A549 (cell line): Measurements from ENCODE around the gene AHCTF1. TPM values are rescaled to one million over a fixed set of nuclear protein-coding genes. Genes with fewer than 3 reads are reported as not detected.
"Not testable (repeated sequence)": the region's sequence is repeated elsewhere in the genome, so short reads cannot be mapped to it uniquely, and the experiment has no call there.

Source experiments
- ATAC-seq, 2 experiments: fragments of 200-7000 bp in 1 of 2; fragments of >200 bp in 1 of 2; cut with Nextera tagmentation in 1 of 2; cut with Tn5 transposase in 1 of 2; 3 replicates each; pipeline versions ENCODE4 v1.8.0 to v1.9.1; 2018 to 2020; ENCODE audit warnings: mild to moderate bottlenecking in 1 of 2, moderate library complexity in 1 of 2
- CTCF ChIA-PET: fragments of 300-600 bp; sonication (Branson Sonifier 250); formaldehyde crosslinking; extraction: SDS; loops from one replicate; lab custom pipeline; 2021; ENCODE audit warnings: antibody characterized with exemption, inconsistent platforms; lab: Yijun Ruan, JAX
- POLR2A ChIA-PET: fragments of 350-600 bp; formaldehyde crosslinking; extraction: SDS; loops from one replicate; lab custom pipeline; 2021; ENCODE audit warnings: antibody characterized with exemption, inconsistent platforms; lab: Yijun Ruan, JAX
- DNase-seq, 2 experiments: peaks; one replicate each; pipeline versions ENCODE4 v3.0.0 to v3.0.0-alpha.2; 2011 to 2016; ENCODE audit warnings: low read depth in 1 of 2, low spot score in 1 of 2
- FAIRE-seq: peaks from 2 replicates; lab custom pipeline; 2011; peaks lifted over from hg19 to GRCh38; lab: Jason Lieb, UNC
- H3K27ac ChIP-seq, 2 experiments: fragments of >200 bp; sonication (Bioruptor Twin); formaldehyde crosslinking; 3 replicates each; pipeline ENCODE4 v1.5.1; 2016 to 2017
- H3K4me1 ChIP-seq: fragments of >200 bp; sonication (Bioruptor Twin); formaldehyde crosslinking; 3 replicates; pipeline ENCODE4 v1.6.1; 2016
- H3K4me2 ChIP-seq: fragments of >200 bp; sonication (Bioruptor Twin); formaldehyde crosslinking; 3 replicates; pipeline ENCODE4 v1.6.1; 2016
- H3K4me3 ChIP-seq: fragments of >200 bp; sonication (Bioruptor Twin); formaldehyde crosslinking; 3 replicates; pipeline ENCODE4 v1.5.1; 2016
- H3K9me3 ChIP-seq: fragments of >200 bp; sonication (Bioruptor Twin); formaldehyde crosslinking; 3 replicates; pipeline ENCODE4 v1.6.1; 2016
- BCL3 ChIP-seq: fragments of >200 bp; sonication (Bioruptor Twin); formaldehyde crosslinking; IDR thresholded peaks from 3 replicates; pipeline ENCODE4 v1.6.1; 2016
- CBX2 ChIP-seq: fragments of 200-600 bp; sonication (generic); IDR thresholded peaks from 2 replicates; pipeline ENCODE4 v1.6.1; 2016; ENCODE audit warnings: low read depth, mild to moderate bottlenecking, borderline replicate concordance
- CBX8 ChIP-seq: fragments of 200-600 bp; sonication (generic); IDR thresholded peaks from 2 replicates; pipeline ENCODE4 v1.6.1; 2016
- CTCF ChIP-seq: fragments of >200 bp; sonication (Bioruptor Twin); formaldehyde crosslinking; IDR thresholded peaks from 3 replicates; pipeline ENCODE4 v1.5.1; 2016
- EHMT2 ChIP-seq: fragments of 200-600 bp; sonication (generic); IDR thresholded peaks from 2 replicates; pipeline ENCODE4 v1.6.1; 2016; ENCODE audit warnings: antibody characterized with exemption, low read depth, mild to moderate bottlenecking, moderate library complexity
- ESRRA ChIP-seq: fragments of 150-350 bp; IDR thresholded peaks from 2 replicates; pipeline ENCODE4 v1.6.1; 2014; ENCODE audit warnings: mild to moderate bottlenecking, low read length, borderline replicate concordance
- FOSL2 ChIP-seq, 2 experiments: fragments of 450-650 bp in 1 of 2; fragments of >200 bp in 1 of 2; sonication (Bioruptor Twin) in 1 of 2; formaldehyde crosslinking; IDR thresholded peaks; 2 replicates each; pipeline versions ENCODE4 v1.5.0 to v1.6.1; 2016 to 2020; ENCODE audit warnings: mild to moderate bottlenecking in 1 of 2, moderate library complexity in 1 of 2
- FOXS1 ChIP-seq: fragments of 250-450 bp; sonication (Bioruptor Pico); IDR thresholded peaks from 2 replicates; pipeline ENCODE4 v1.5.0; 2020; ENCODE audit warnings: mild to moderate bottlenecking, moderate library complexity
- GATA3 ChIP-seq: IDR thresholded peaks from 2 replicates; pipeline ENCODE4 v1.6.1; 2012; ENCODE audit warnings: borderline replicate concordance
- JUNB ChIP-seq: fragments of >200 bp; sonication (Bioruptor Twin); formaldehyde crosslinking; IDR thresholded peaks from 2 replicates; pipeline ENCODE4 v1.6.1; 2016
- KDM1A ChIP-seq: fragments of 200-600 bp; sonication (generic); IDR thresholded peaks from 2 replicates; pipeline ENCODE4 v1.6.1; 2016; ENCODE audit warnings: low read depth, mild to moderate bottlenecking
- NFE2L2 ChIP-seq: fragments of 150-350 bp; conservative IDR thresholded peaks from 2 replicates; pipeline ENCODE4 v1.6.1; 2014; ENCODE audit warnings: low read length
- NR3C1 ChIP-seq: fragments of >200 bp; sonication (Bioruptor Twin); formaldehyde crosslinking; IDR thresholded peaks from 3 replicates; pipeline ENCODE4 v1.6.1; 2017
- RAD21 ChIP-seq, 2 experiments: fragments of >200 bp in 1 of 2; sonication (Bioruptor Twin) in 1 of 2; formaldehyde crosslinking in 1 of 2; IDR thresholded peaks in 1 of 2; conservative IDR thresholded peaks in 1 of 2; 2 replicates in 1 of 2; 3 replicates in 1 of 2; pipeline ENCODE4 v1.6.1; 2012 to 2018; ENCODE audit warnings: inconsistent platforms in 1 of 2
- REST ChIP-seq: fragments of 200-600 bp; sonication (generic); IDR thresholded peaks from 2 replicates; pipeline ENCODE4 v1.6.1; 2016; ENCODE audit warnings: antibody characterized with exemption, mild to moderate bottlenecking, moderate library complexity
- RFX5 ChIP-seq: fragments of 450-650 bp; IDR thresholded peaks from 2 replicates; pipeline ENCODE4 v1.7.1; 2014; ENCODE audit warnings: antibody characterized with exemption, mild to moderate bottlenecking, moderate library complexity
- SMC3 ChIP-seq: fragments of >200 bp; sonication (Bioruptor Twin); formaldehyde crosslinking; IDR thresholded peaks from 3 replicates; pipeline ENCODE4 v1.6.1; 2018; ENCODE audit warnings: inconsistent platforms
- TP53 ChIP-seq: fragments of 250-450 bp; sonication (Bioruptor Pico); IDR thresholded peaks from 2 replicates; pipeline ENCODE4 v1.5.0; 2021; ENCODE audit warnings: mild to moderate bottlenecking, moderate library complexity
- ZFP36 ChIP-seq: fragments of 450-650 bp; IDR thresholded peaks from 2 replicates; pipeline ENCODE4 v1.6.1; 2014; ENCODE audit warnings: borderline replicate concordance; ENCODE audit not compliant: partially characterized antibody
- WGBS: methylation state at CpG from one replicate; pipeline ENCODE4 v1.1.6; 2017; ENCODE audit errors: missing lambda C conversion rate; 5-methylcytosine and 5-hydroxymethylcytosine counted together
- polyA plus RNA-seq, 4 experiments: library from polyadenylated mRNA; depleted of rRNA in 3 of 4; stranded (reverse); fragments of >200 nt; fragmentation: RNase III in 1 of 4; extraction: RNeasy Plus Mini Kit Qiagen cat#74134 plus additional on column Dnase treatment in 1 of 4; gene quantifications; 2 replicates in 3 of 4; 3 replicates in 1 of 4; pipeline ENCODE4 v1.2.3, GENCODE V29; 2011 to 2017

The AHCTF1 gene
- polyA plus RNA-seq, 2 of the 4 experiments (the other 2 are of a cell fraction): 27.0 to 44.7 TPM

DNA sequence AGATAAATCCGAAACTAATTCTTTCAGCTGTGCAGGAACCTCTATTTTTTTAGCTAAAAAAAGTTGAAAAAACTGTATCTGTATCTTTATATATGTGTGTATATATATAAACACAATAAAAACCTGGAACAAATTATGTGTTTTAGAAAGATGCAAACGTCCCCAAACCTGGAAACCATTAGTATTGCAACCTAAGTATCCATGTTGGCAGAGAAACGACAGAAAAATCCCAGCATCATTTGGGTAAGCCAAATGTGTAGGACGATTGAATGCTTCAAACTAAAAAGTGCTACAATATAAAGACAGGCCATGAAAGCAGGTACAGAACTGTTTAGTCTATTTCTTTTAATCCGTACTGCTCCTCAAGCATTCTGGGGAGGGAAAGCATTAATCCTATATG lies 87.9 kb downstream of the AHCTF1 start:
- 79% methylated on average over 5 of the region's 5 CpGs for WGBS
- DNase-seq (no peak), FAIRE-seq (no peak), ATAC-seq (no peak)
- Histone ChIP-seq H3K4me3 (no peak overlapping the region), H3K9me3 (no peaks in the 10 kb centered on the region), H3K4me1 (no peaks in the 10 kb centered on the region), H3K27ac (no peak overlapping the region), H3K4me2 (no peak overlapping the region)
- TF ChIP-seq JUNB: no peak
- no peak for TF ChIP-seq SMC3
- TF ChIP-seq KDM1A: no peak
- TF ChIP-seq ESRRA: no peak
- no peak for TF ChIP-seq GATA3
- TF ChIP-seq CTCF: no peak
- TF ChIP-seq REST: no peak
- no peak for TF ChIP-seq EHMT2
- no peak for TF ChIP-seq ZFP36
- TF ChIP-seq NR3C1: no peak
- no peak for TF ChIP-seq RAD21 (conservative IDR thresholded peaks at IDR 0.05 in 1 of 2, IDR thresholded peaks at IDR 0.05 in 1 of 2)
- TF ChIP-seq CBX8: no peak
- no peak for TF ChIP-seq FOSL2 (IDR thresholded peaks at IDR 0.05)
- no peak for TF ChIP-seq FOSL2 (CRISPR knock-in tag; IDR thresholded peaks at IDR 0.05)
- TF ChIP-seq CBX2: no peak
- no peak for TF ChIP-seq TP53 (CRISPR knock-in tag)
- no peak for TF ChIP-seq FOXS1 (CRISPR knock-in tag)
- TF ChIP-seq RFX5: no peak
- TF ChIP-seq BCL3: no peak
- TF ChIP-seq NFE2L2: no peak
- ChIA-PET CTCF (interaction anchor here (0.6 kb wide), 1 partner anchor 11 kb away, joined by 4 read pairs; no protein-coding TSS in a partner anchor), POLR2A (no interaction called here)

DNA sequence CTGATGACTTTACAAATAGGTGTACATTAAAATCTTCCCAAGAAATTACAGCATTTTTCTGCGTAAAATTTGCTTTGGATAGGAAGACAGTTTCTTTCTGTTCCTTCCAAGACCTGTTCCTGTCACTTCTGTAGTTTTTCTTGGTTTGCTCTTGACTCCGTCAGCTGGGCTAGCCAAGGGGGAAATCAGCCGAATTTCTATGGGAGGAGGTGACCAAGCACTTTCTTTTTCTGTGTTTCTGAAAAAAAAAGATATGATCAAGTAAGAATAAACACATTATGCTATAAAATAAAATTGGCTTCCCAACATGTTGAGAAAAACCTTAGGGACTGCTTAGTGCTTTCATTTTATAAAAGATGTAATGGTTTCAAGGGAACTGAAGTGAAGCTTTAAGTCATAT lies 91.0 kb downstream of the AHCTF1 start:
- ATAC-seq, POLR2A ChIA-PET, H3K4me3 ChIP-seq, H3K4me1 ChIP-seq, DNase-seq, H3K4me2 ChIP-seq, H3K27ac ChIP-seq, FAIRE-seq, CTCF ChIA-PET, H3K9me3 ChIP-seq: not testable (repeated sequence)
- 88% methylated on average over 3 of the region's 3 CpGs for WGBS
